ENCODE data around the gene DAB2IP. TPM values are rescaled to one million over a fixed set of nuclear protein-coding genes. Genes with fewer than 3 reads are reported as not detected.
"Not testable (repeated sequence)": the region's sequence is repeated elsewhere in the genome, so short reads cannot be mapped to it uniquely, and the experiment has no call there.

The DAB2IP gene
- total RNA-seq, 2 donors from 2014 or later: 70.7 to 71.0 TPM

GRCh38 chr9:121738968-121739367, 87.5 kb downstream of the DAB2IP start:
- peaks cover 51% of the 10 kb centered on the region for H3K4me1 Mint-ChIP-seq
- 100% methylated on average over 1 of the region's 1 CpG; no CpG with 5 or more reads in 1 of the 2 experiments for WGBS, 2 experiments (ENCODE audit: insufficient coverage in 1 of 2, insufficient read length in 1 of 2)
- Histone ChIP-seq H3K36me3 (ENCODE audit: control insufficient read depth, insufficient read depth, low read length) (no peaks in the 10 kb centered on the region), H3K9me3 (ENCODE audit: control insufficient read depth, low read length) (no peaks in the 10 kb centered on the region), H3K9ac (ENCODE audit: extremely low read depth, low read length, poor library complexity, severe bottlenecking) (no peak overlapping the region), H3K27ac (ENCODE audit: low read depth, low read length) (no peak overlapping the region), H3K4me1 (ENCODE audit: control insufficient read depth, insufficient read depth, low read length) (peaks cover 10% of the 10 kb centered on the region), H3K27me3 (ENCODE audit: control insufficient read depth, insufficient read depth, low read length, poor library complexity, severe bottlenecking) (no peaks in the 10 kb centered on the region), H3K4me3 (ENCODE audit: low read length) (no peak overlapping the region)
- no peak for DNase-seq
- H3K27me3 Mint-ChIP-seq (ENCODE audit: insufficient read depth): peaks cover 5% of the 10 kb centered on the region
- no peaks in the 10 kb centered on the region for H3K9me3 Mint-ChIP-seq
- H3K4me3 Mint-ChIP-seq: no peak overlapping the region
- no peaks in the 10 kb centered on the region for H3K36me3 Mint-ChIP-seq (ENCODE audit: low read depth)
- no peak for TF ChIP-seq CTCF (conservative IDR thresholded peaks at IDR 0.05)
- peak overlapping the region; percentile 75 for H3K27ac Mint-ChIP-seq

GRCh38 chr9:121739971-121740370, 88.5 kb downstream of the DAB2IP start:
- H3K4me1 Mint-ChIP-seq: peaks cover 46% of the 10 kb centered on the region
- H3K36me3 Mint-ChIP-seq (ENCODE audit: low read depth): no peaks in the 10 kb centered on the region
- no peak overlapping the region for H3K4me3 Mint-ChIP-seq
- no peaks in the 10 kb centered on the region for H3K9me3 Mint-ChIP-seq
- no peak for DNase-seq
- no peak overlapping the region for H3K4me3 ChIP-seq (ENCODE audit: low read length)
- H3K9ac ChIP-seq (ENCODE audit: extremely low read depth, low read length, poor library complexity, severe bottlenecking): no peak overlapping the region
- H3K27ac ChIP-seq (ENCODE audit: low read depth, low read length): no peak overlapping the region
- no peak for TF ChIP-seq CTCF (conservative IDR thresholded peaks at IDR 0.05)
- peaks cover 5% of the 10 kb centered on the region for H3K27me3 Mint-ChIP-seq (ENCODE audit: insufficient read depth)
- H3K4me1 ChIP-seq (ENCODE audit: control insufficient read depth, insufficient read depth, low read length): peaks cover 20% of the 10 kb centered on the region
- no peaks in the 10 kb centered on the region for H3K36me3 ChIP-seq (ENCODE audit: control insufficient read depth, insufficient read depth, low read length)
- peak overlapping the region; percentile 55 for H3K27ac Mint-ChIP-seq
- no peaks in the 10 kb centered on the region for H3K9me3 ChIP-seq (ENCODE audit: control insufficient read depth, low read length)
- 83 to 85% methylated on average over 6 to 7 of the region's 7 CpGs for WGBS, 2 experiments (ENCODE audit: insufficient coverage in 1 of 2, insufficient read length in 1 of 2)
- no peaks in the 10 kb centered on the region for H3K27me3 ChIP-seq (ENCODE audit: control insufficient read depth, insufficient read depth, low read length, poor library complexity, severe bottlenecking)

- Mint-ChIP-seq H3K4me1 (peaks cover 36% of the 10 kb centered on the region), H3K9me3 (no peaks in the 10 kb centered on the region), H3K27ac (peak overlapping the region; percentile 55), H3K36me3 (ENCODE audit: low read depth) (no peaks in the 10 kb centered on the region), H3K27me3 (ENCODE audit: insufficient read depth) (no peaks in the 10 kb centered on the region), H3K4me3 (no peak overlapping the region)
- H3K27me3 ChIP-seq (ENCODE audit: control insufficient read depth, insufficient read depth, low read length, poor library complexity, severe bottlenecking): no peaks in the 10 kb centered on the region
- H3K9ac ChIP-seq (ENCODE audit: extremely low read depth, low read length, poor library complexity, severe bottlenecking): no peak overlapping the region
- WGBS, 2 experiments (ENCODE audit: insufficient coverage in 1 of 2, insufficient read length in 1 of 2): 85% methylated on average over 7 to 10 of the region's 10 CpGs
- DNase-seq: peak; percentile 56
- peaks cover 19% of the 10 kb centered on the region for H3K4me1 ChIP-seq (ENCODE audit: control insufficient read depth, insufficient read depth, low read length)
- no peaks in the 10 kb centered on the region for H3K9me3 ChIP-seq (ENCODE audit: control insufficient read depth, low read length)
- no peaks in the 10 kb centered on the region for H3K36me3 ChIP-seq (ENCODE audit: control insufficient read depth, insufficient read depth, low read length)
- no peak overlapping the region for H3K27ac ChIP-seq (ENCODE audit: low read depth, low read length)
- no peak for TF ChIP-seq CTCF (conservative IDR thresholded peaks at IDR 0.05)
- no peak overlapping the region for H3K4me3 ChIP-seq (ENCODE audit: low read length)
Observed at GRCh38 chr9:121741228-121741918, 89.9 kb downstream of the DAB2IP start.

- 89 to 92% methylated on average over 3 to 4 of the region's 4 CpGs for WGBS, 2 experiments (ENCODE audit: insufficient coverage in 1 of 2, insufficient read length in 1 of 2)
- not testable (repeated sequence) for H3K27me3 ChIP-seq (ENCODE audit: control insufficient read depth, insufficient read depth, low read length, poor library complexity, severe bottlenecking); H3K36me3 ChIP-seq (ENCODE audit: control insufficient read depth, insufficient read depth, low read length); DNase-seq; H3K27me3 Mint-ChIP-seq (ENCODE audit: insufficient read depth); H3K9ac ChIP-seq (ENCODE audit: extremely low read depth, low read length, poor library complexity, severe bottlenecking); H3K27ac ChIP-seq (ENCODE audit: low read depth, low read length); H3K4me3 ChIP-seq (ENCODE audit: low read length); H3K27ac Mint-ChIP-seq; H3K36me3 Mint-ChIP-seq (ENCODE audit: low read depth); H3K9me3 ChIP-seq (ENCODE audit: control insufficient read depth, low read length); H3K4me3 Mint-ChIP-seq; H3K9me3 Mint-ChIP-seq
- peaks cover 19% of the 10 kb centered on the region for H3K4me1 ChIP-seq (ENCODE audit: control insufficient read depth, insufficient read depth, low read length)
- H3K4me1 Mint-ChIP-seq: peaks cover 37% of the 10 kb centered on the region
Observed at GRCh38 chr9:121741919-121742283, 90.5 kb downstream of the DAB2IP start.
